GM12878 (cell line): ENCODE measurements around the gene DENND6A. TPM values are rescaled to one million over a fixed set of nuclear protein-coding genes. Genes with fewer than 3 reads are reported as not detected.

Source experiments
- ATAC-seq: fragments of 200-7000 bp; cut with Tn5 transposase; 3 replicates; pipeline ENCODE4 v1.9.1; 2020; ENCODE audit warnings: mild to moderate bottlenecking, moderate library complexity
- BruUV-seq: library from RNA; stranded (reverse); fragments of 400-500 nt; replicated peaks from 2 replicates; lab custom pipeline; 2021; lab: Mats Ljungman, UMichigan
- CTCF ChIA-PET: fragments of 300-600 bp; sonication (Branson Sonifier 250); formaldehyde crosslinking; extraction: SDS; loops from one replicate; lab custom pipeline; 2021; ENCODE audit warnings: inconsistent platforms; lab: Yijun Ruan, JAX
- POLR2A ChIA-PET: fragments of 350-600 bp; formaldehyde crosslinking; extraction: SDS; loops from one replicate; lab custom pipeline; 2021; ENCODE audit warnings: inconsistent platforms; lab: Charles Lee
- RAD21 ChIA-PET: fragments of 300-600 bp; sonication (Branson Sonifier 250); formaldehyde crosslinking; loops from one replicate; lab custom pipeline; 2023; ENCODE audit warnings: antibody characterized with exemption; ENCODE audit not compliant: unreplicated experiment; lab: Charles Lee
- SMC1A ChIA-PET: fragments of 300-600 bp; sonication (Branson Sonifier 250); formaldehyde crosslinking; loops from one replicate; lab custom pipeline; 2023; ENCODE audit not compliant: unreplicated experiment, uncharacterized antibody; lab: Charles Lee
- DNase-seq: peaks from one replicate; pipeline ENCODE4 v3.0.0-alpha.2; 2011; ENCODE audit warnings: low read depth, low spot score
- FAIRE-seq: peaks from 3 replicates; lab custom pipeline; 2011; peaks lifted over from hg19 to GRCh38; lab: Jason Lieb, UNC
- H2AFZ ChIP-seq: 2 replicates; pipeline ENCODE4 v1.6.0; 2011; ENCODE audit warnings: low read depth, low read length, control low read depth; ENCODE audit not compliant: control insufficient read depth
- H3K27ac ChIP-seq: 2 replicates; pipeline ENCODE4 v1.5.1; 2011; ENCODE audit warnings: control low read depth; ENCODE audit not compliant: control insufficient read depth, insufficient read depth
- H3K27me3 ChIP-seq, 2 experiments: replicated peaks in 1 of 2; 2 replicates each; pipeline versions ENCODE4 v1.6.0 to v1.6.1; 2011; ENCODE audit warnings: low read length in 1 of 2; ENCODE audit not compliant: control insufficient read depth in 2 of 2, insufficient read depth in 2 of 2
- H3K36me3 ChIP-seq, 2 experiments: 2 replicates each; pipeline ENCODE4 v1.5.1; 2011; ENCODE audit warnings: low read length in 1 of 2; ENCODE audit not compliant: control insufficient read depth in 2 of 2, insufficient read depth in 2 of 2
- H3K4me1 ChIP-seq: 2 replicates; pipeline ENCODE4 v1.6.1; 2011; ENCODE audit warnings: mild to moderate bottlenecking, low read length, moderate library complexity, mixed read lengths; ENCODE audit not compliant: control insufficient read depth, insufficient read depth
- H3K4me2 ChIP-seq: 2 replicates; pipeline ENCODE4 v1.6.0; 2011; ENCODE audit warnings: control low read depth; ENCODE audit not compliant: control insufficient read depth, insufficient read depth
- H3K4me3 ChIP-seq: fragments of 200-600 bp; sonication (generic); 2 replicates; pipeline ENCODE4 v1.5.1; 2016
- H3K79me2 ChIP-seq: 2 replicates; pipeline ENCODE4 v1.6.0; 2011; ENCODE audit warnings: low read length; ENCODE audit not compliant: control insufficient read depth, insufficient read depth
- H3K9ac ChIP-seq: 2 replicates; pipeline ENCODE4 v1.8.0; 2011; ENCODE audit warnings: low read length, control low read depth, mixed read lengths; ENCODE audit not compliant: control insufficient read depth, insufficient read depth
- H3K9me3 ChIP-seq: replicated peaks from 3 replicates; pipeline ENCODE4 v1.5.1; 2011; ENCODE audit warnings: mild to moderate bottlenecking, low read length; ENCODE audit not compliant: control insufficient read depth, insufficient read depth
- H4K20me1 ChIP-seq: 2 replicates; pipeline ENCODE4 v1.6.0; 2011; ENCODE audit not compliant: control insufficient read depth, insufficient read depth
- BACH1 ChIP-seq: fragments of 450-650 bp; IDR thresholded peaks from 2 replicates; pipeline ENCODE4 v1.6.1; 2017; ENCODE audit warnings: mild to moderate bottlenecking, borderline replicate concordance
- CREM ChIP-seq: IDR thresholded peaks from 2 replicates; pipeline ENCODE4 v1.6.1; 2014; ENCODE audit warnings: antibody characterized with exemption, low read depth
- DPF2 ChIP-seq: fragments of 450-650 bp; IDR thresholded peaks from 2 replicates; pipeline ENCODE4 v1.6.1; 2017; ENCODE audit warnings: mild to moderate bottlenecking
- FOS ChIP-seq: IDR thresholded peaks from 3 replicates; pipeline ENCODE4 v1.6.1; 2011; ENCODE audit warnings: borderline replicate concordance; ENCODE audit not compliant: insufficient read length; ENCODE audit errors: extremely low read depth
- JUND ChIP-seq: IDR thresholded peaks from 2 replicates; pipeline ENCODE4 v1.6.1; 2012; ENCODE audit warnings: low read depth, mild to moderate bottlenecking, low read length, improper control_type of control experiment, moderate library complexity
- KLF5 ChIP-seq: fragments of 450-650 bp; IDR thresholded peaks from 2 replicates; pipeline ENCODE4 v1.6.1; 2014; ENCODE audit warnings: mild to moderate bottlenecking; ENCODE audit not compliant: partially characterized antibody
- MEF2B ChIP-seq: fragments of 450-650 bp; IDR thresholded peaks from 2 replicates; pipeline ENCODE4 v1.6.1; 2018; ENCODE audit warnings: mild to moderate bottlenecking, moderate library complexity; ENCODE audit not compliant: partially characterized antibody, poor library complexity, severe bottlenecking
- RCOR1 ChIP-seq: conservative IDR thresholded peaks from 2 replicates; pipeline ENCODE4 v1.6.1; 2012; ENCODE audit warnings: low read depth, low read length, improper control_type of control experiment
- SIN3A ChIP-seq: IDR thresholded peaks from 2 replicates; pipeline ENCODE4 v1.6.1; 2012; ENCODE audit warnings: low read depth, low read length, improper control_type of control experiment
- SMAD1 ChIP-seq: fragments of 450-650 bp; IDR thresholded peaks from 2 replicates; pipeline ENCODE4 v1.6.1; 2018; ENCODE audit warnings: mild to moderate bottlenecking, low read depth; ENCODE audit not compliant: partially characterized antibody
- STAT3 ChIP-seq: IDR thresholded peaks from 2 replicates; pipeline ENCODE4 v1.6.1; 2011; ENCODE audit warnings: low read depth, low read length, improper control_type of control experiment
- TBL1XR1 ChIP-seq: IDR thresholded peaks from 2 replicates; pipeline ENCODE4 v1.6.1; 2012; ENCODE audit warnings: low read depth, low read length, improper control_type of control experiment
- YBX1 ChIP-seq: fragments of 450-650 bp; IDR thresholded peaks from 2 replicates; pipeline ENCODE4 v1.6.1; 2016; ENCODE audit warnings: antibody characterized with exemption
- WGBS: methylation state at CpG from one replicate; pipeline ENCODE4 v1.1.6; 2016; ENCODE audit warnings: low lambda C conversion rate; ENCODE audit not compliant: insufficient replicate concordance, insufficient coverage; ENCODE audit errors: missing lambda C conversion rate; 5-methylcytosine and 5-hydroxymethylcytosine counted together
- in situ Hi-C: fragments of 300-500 bp; cut with MboI; formaldehyde crosslinking; loops from 9 replicates; pipeline ENCODE4 v1.14.3; 2018; ENCODE audit warnings: mixed read lengths
- intact Hi-C: fragments of 100-400 bp; cut with micrococcal nuclease; formaldehyde crosslinking; loops from one replicate; pipeline ENCODE4 v1.14.2; 2022; ENCODE audit not compliant: unreplicated experiment
- polyA plus RNA-seq, 11 experiments: library from polyadenylated mRNA; depleted of rRNA in 4 of 11; unstranded in 6 of 11; stranded (reverse) in 5 of 11; fragments of >200 nt; fragmentation: Nextera tagmentation in 4 of 11; fragmentation: Illumina TruSeq in 1 of 11; extraction: Ambion mirVana in 4 of 11; extraction: Trizol in 1 of 11; gene quantifications; 1 replicate in 1 of 11; 2 replicates in 10 of 11; pipeline versions ENCODE4 v1.2.1 to v1.2.3, GENCODE V29; 2011 to 2016; ENCODE audit warnings: inconsistent platforms in 2 of 11, missing spikeins in 2 of 11, low read depth in 1 of 11
- total RNA-seq, 4 experiments: library from RNA; depleted of rRNA in 3 of 4; stranded (reverse); fragments of >200 nt in 3 of 4; fragmentation: Illumina TruSeq in 1 of 4; extraction: Trizol in 1 of 4; gene quantifications; 2 replicates each; pipeline versions ENCODE4 v1.2.1 to v1.2.3, GENCODE V29; 2013 to 2021
- TF ChIP-seq, protein P1 (sequence below): IDR thresholded peaks from 2 replicates; pipeline ENCODE4 v1.6.1; 2012; ENCODE audit warnings: low read depth, low read length, improper control_type of control experiment
- TF ChIP-seq, protein P2 (sequence below): IDR thresholded peaks from 2 replicates; pipeline ENCODE4 v1.6.1; 2011; ENCODE audit warnings: mild to moderate bottlenecking, low read depth, low read length, moderate library complexity; ENCODE audit not compliant: insufficient replicate concordance
- TF ChIP-seq, protein P3 (sequence below): fragments of 450-650 bp; IDR thresholded peaks from 2 replicates; pipeline ENCODE4 v1.6.1; 2017; ENCODE audit warnings: mild to moderate bottlenecking
- TF ChIP-seq, protein P4 (sequence below): fragments of 450-650 bp; IDR thresholded peaks from 2 replicates; pipeline ENCODE4 v1.6.1; 2016; ENCODE audit warnings: mild to moderate bottlenecking
- TF ChIP-seq, protein P5 (sequence below): fragments of 450-650 bp; IDR thresholded peaks from 2 replicates; pipeline ENCODE4 v1.6.1; 2017; ENCODE audit warnings: borderline replicate concordance

Gene DENND6A
- total and polyA plus RNA-seq, 10 of the 15 experiments (the other 5 are each of a cell fraction or from before 2014, with no cell fraction given), result 1.8 to 15.3 (median 10.3) TPM

DNA sequence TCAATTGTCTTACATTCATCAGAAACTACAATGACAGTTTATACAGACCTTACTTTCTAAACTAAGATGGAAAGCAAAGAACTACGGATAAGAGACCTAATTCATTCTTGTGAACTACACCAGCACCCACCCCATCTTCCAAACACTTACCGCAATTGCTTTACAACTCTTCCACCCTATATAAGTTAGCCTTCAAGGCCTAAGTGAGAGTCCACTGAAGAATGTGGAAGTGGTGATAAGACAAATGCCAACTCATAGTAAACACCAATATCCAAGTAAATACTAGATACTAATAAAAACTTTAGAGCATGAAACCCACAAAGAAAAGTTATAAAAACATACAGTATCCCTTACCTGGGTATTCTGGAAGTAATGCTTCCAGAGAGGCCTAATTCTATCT is 109.3 kb downstream of the DENND6A start:
- SMC1A ChIA-PET, result no interaction called here
- H2AFZ ChIP-seq, result no peak overlapping the region
- H3K9ac ChIP-seq, result no peak overlapping the region
- H3K79me2 ChIP-seq, result peaks cover 47% of the 10 kb centered on the region
- H4K20me1 ChIP-seq, result no peaks in the 10 kb centered on the region
- CTCF ChIA-PET, result interaction anchor here (1.2 kb wide), 1 partner anchor 11 kb away, joined by 3 read pairs; no protein-coding TSS in a partner anchor
- no peak for ATAC-seq
- no peaks in the 10 kb centered on the region for H3K9me3 ChIP-seq
- WGBS, result 94% methylated on average over 2 of the region's 2 CpGs
- no peak for TF ChIP-seq SMAD1
- no peak for TF ChIP-seq FOS
- TF ChIP-seq TBL1XR1, result no peak
- TF ChIP-seq CREM, result no peak
- TF ChIP-seq BACH1, result no peak
- no peak for TF ChIP-seq STAT3
- TF ChIP-seq, protein P1, sequence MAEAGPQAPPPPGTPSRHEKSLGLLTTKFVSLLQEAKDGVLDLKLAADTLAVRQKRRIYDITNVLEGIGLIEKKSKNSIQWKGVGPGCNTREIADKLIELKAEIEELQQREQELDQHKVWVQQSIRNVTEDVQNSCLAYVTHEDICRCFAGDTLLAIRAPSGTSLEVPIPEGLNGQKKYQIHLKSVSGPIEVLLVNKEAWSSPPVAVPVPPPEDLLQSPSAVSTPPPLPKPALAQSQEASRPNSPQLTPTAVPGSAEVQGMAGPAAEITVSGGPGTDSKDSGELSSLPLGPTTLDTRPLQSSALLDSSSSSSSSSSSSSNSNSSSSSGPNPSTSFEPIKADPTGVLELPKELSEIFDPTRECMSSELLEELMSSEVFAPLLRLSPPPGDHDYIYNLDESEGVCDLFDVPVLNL, result no peak
- TF ChIP-seq, protein P2, sequence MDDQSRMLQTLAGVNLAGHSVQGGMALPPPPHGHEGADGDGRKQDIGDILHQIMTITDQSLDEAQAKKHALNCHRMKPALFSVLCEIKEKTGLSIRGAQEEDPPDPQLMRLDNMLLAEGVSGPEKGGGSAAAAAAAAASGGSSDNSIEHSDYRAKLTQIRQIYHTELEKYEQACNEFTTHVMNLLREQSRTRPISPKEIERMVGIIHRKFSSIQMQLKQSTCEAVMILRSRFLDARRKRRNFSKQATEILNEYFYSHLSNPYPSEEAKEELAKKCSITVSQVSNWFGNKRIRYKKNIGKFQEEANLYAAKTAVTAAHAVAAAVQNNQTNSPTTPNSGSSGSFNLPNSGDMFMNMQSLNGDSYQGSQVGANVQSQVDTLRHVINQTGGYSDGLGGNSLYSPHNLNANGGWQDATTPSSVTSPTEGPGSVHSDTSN, result no peak
- no peak for TF ChIP-seq KLF5
- TF ChIP-seq, protein P3, sequence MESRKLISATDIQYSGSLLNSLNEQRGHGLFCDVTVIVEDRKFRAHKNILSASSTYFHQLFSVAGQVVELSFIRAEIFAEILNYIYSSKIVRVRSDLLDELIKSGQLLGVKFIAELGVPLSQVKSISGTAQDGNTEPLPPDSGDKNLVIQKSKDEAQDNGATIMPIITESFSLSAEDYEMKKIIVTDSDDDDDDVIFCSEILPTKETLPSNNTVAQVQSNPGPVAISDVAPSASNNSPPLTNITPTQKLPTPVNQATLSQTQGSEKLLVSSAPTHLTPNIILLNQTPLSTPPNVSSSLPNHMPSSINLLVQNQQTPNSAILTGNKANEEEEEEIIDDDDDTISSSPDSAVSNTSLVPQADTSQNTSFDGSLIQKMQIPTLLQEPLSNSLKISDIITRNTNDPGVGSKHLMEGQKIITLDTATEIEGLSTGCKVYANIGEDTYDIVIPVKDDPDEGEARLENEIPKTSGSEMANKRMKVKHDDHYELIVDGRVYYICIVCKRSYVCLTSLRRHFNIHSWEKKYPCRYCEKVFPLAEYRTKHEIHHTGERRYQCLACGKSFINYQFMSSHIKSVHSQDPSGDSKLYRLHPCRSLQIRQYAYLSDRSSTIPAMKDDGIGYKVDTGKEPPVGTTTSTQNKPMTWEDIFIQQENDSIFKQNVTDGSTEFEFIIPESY, result no peak
- TF ChIP-seq, protein P4, sequence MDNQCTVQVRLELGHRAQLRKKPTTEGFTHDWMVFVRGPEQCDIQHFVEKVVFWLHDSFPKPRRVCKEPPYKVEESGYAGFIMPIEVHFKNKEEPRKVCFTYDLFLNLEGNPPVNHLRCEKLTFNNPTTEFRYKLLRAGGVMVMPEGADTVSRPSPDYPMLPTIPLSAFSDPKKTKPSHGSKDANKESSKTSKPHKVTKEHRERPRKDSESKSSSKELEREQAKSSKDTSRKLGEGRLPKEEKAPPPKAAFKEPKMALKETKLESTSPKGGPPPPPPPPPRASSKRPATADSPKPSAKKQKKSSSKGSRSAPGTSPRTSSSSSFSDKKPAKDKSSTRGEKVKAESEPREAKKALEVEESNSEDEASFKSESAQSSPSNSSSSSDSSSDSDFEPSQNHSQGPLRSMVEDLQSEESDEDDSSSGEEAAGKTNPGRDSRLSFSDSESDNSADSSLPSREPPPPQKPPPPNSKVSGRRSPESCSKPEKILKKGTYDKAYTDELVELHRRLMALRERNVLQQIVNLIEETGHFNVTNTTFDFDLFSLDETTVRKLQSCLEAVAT, result no peak
- TF ChIP-seq MEF2B, result no peak
- no peak for TF ChIP-seq YBX1
- no peak for TF ChIP-seq SIN3A
- TF ChIP-seq, protein P5, sequence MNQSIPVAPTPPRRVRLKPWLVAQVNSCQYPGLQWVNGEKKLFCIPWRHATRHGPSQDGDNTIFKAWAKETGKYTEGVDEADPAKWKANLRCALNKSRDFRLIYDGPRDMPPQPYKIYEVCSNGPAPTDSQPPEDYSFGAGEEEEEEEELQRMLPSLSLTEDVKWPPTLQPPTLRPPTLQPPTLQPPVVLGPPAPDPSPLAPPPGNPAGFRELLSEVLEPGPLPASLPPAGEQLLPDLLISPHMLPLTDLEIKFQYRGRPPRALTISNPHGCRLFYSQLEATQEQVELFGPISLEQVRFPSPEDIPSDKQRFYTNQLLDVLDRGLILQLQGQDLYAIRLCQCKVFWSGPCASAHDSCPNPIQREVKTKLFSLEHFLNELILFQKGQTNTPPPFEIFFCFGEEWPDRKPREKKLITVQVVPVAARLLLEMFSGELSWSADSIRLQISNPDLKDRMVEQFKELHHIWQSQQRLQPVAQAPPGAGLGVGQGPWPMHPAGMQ, result no peak
- TF ChIP-seq DPF2, result no peak
- TF ChIP-seq RCOR1, result no peak
- TF ChIP-seq JUND, result no peak
- TF ChIP-seq, all 136 proteins: peak for 0
- RAD21 ChIA-PET, result no interaction called here
- no peak for DNase-seq
- POLR2A ChIA-PET, result no interaction called here
- Histone ChIP-seq H3K27me3 (no peaks in the 10 kb centered on the region), H3K27ac (no peak overlapping the region), H3K4me1 (no peaks in the 10 kb centered on the region), H3K36me3 (peaks cover 0 to 9% of the 10 kb centered on the region in 2 experiments; a peak in 2 of 4 replicates), H3K4me2 (no peak overlapping the region), H3K4me3 (no peak overlapping the region)
- in situ Hi-C loops, result no loop called here
- intact Hi-C loops, result no loop called here
- FAIRE-seq, result no peak
- no TSS peak for BruUV-seq
